AG10803 (cell line): ENCODE data around the gene NME5.

ENCODE experiments used
- DNase-seq: peaks from one replicate; pipeline ENCODE4 v3.0.0; 2010; ENCODE audit warnings: low read depth
- H3K4me3 ChIP-seq: 2 replicates; pipeline ENCODE4 v1.5.1; 2011; ENCODE audit warnings: mild to moderate bottlenecking, low read length, control low read depth
- CTCF ChIP-seq: conservative IDR thresholded peaks from 2 replicates; pipeline ENCODE4 v1.5.1; 2011; ENCODE audit warnings: mild to moderate bottlenecking, low read length, control low read depth, inconsistent platforms

Gene NME5

GRCh38 chr5:138139781-138140090 is 508 bp upstream of the NME5 start:
- DNase-seq = no peak
- no peak for TF ChIP-seq CTCF
- H3K4me3 ChIP-seq = no peak overlapping the region

GRCh38 chr5:138132543-138132942 is 6.7 kb downstream of the NME5 start:
- TF ChIP-seq CTCF = no peak
- no peak for DNase-seq
- H3K4me3 ChIP-seq = no peak overlapping the region

GRCh38 chr5:138129347-138129746 is 9.9 kb downstream of the NME5 start:
- DNase-seq = no peak
- no peak for TF ChIP-seq CTCF
- no peak overlapping the region for H3K4me3 ChIP-seq

GRCh38 chr5:138128334-138128733 is 10.9 kb downstream of the NME5 start:
- no peak for TF ChIP-seq CTCF
- no peak overlapping the region for H3K4me3 ChIP-seq
- no peak for DNase-seq

- TF ChIP-seq CTCF = no peak
- no peak for DNase-seq
- H3K4me3 ChIP-seq = no peak overlapping the region
Measured at GRCh38 chr5:138115254-138115653, 24.0 kb downstream of the NME5 start.

GRCh38 chr5:138111937-138112336 is 27.3 kb downstream of the NME5 start:
- no peak for TF ChIP-seq CTCF
- H3K4me3 ChIP-seq = no peak overlapping the region
- DNase-seq = peak; percentile 22

- no peak for TF ChIP-seq CTCF
- no peak overlapping the region for H3K4me3 ChIP-seq
- no peak for DNase-seq
Measured at GRCh38 chr5:138111181-138111580, 28.0 kb downstream of the NME5 start.
